ENCODE measurements around the gene TSHZ1.
A peak's percentile ranks its signal among the peaks of the same experiment; 100 is the strongest.

TSHZ1 gene

DNA sequence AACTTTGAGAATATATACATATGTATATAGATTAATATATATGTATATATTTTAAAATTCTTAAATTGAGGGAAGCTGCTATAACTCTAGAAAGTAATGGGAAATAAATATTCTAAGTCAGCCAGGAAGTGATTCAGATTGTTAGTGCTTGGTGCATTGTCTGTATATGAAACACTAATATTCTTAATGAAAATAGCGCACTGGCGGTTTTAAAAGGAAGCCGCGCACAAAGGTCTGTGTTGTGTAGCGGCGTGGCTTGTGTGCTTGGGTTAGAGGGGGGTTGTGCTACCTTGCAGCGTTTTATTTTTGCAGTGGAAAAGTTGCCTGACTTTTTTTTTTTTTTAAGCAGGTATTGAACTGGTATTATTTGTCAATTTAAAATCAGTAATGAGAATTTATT, 11.3 kb downstream of the TSHZ1 start:
- DNase-seq (ENCODE audit: low spot score): no peak

DNA sequence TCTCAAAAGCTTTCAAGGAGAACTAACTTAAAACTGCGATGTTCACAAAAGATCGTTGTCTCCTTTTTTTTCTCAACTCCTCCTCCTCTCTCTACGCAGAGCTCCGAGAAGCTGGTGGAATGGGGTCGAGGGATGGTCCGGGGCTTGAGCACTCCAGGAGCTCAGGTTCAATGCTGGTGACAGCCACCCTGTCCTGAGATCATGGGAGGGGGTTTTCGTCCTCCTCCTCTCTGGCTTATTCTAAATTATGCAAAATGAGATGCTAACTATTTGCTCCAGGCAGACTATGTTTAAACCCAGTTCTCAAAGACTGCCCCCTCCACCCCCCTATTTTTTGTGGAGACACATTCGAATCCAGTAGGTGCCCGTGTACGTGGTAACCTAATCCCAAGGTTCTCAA, 11.8 kb downstream of the TSHZ1 start:
- DNase-seq (ENCODE audit: low spot score): no peak

DNA sequence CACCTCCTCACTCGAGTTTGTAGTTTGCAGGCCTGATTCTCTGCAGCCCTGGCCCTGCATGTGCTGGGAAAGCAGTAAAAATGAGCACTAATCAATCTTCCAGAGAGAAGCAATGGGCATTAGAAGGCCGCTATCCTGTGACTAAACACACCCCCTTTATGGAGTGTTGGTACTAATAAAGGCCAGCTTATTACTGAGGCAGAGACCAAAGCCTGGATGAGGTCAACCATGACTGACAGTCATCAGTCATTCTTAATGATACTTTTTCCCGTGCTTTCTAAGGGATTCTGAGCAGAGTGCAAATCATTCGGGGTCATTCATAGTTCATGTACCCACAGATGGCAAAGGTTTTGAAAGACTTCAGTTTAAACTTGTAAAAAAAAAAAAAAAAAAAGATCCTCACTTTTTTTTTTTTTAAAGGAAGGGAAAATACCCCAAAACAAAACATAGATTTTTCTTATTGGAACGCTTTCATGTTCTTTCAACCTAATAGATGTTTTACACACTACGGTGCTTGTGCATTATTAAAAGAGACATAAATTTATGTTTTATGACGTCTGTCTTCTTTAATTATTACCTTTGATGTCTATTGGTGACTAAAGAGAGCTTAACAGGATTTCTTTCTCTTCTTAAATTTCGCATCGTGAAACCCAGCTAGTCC, 13.2 kb downstream of the TSHZ1 start:
- no peak for DNase-seq (ENCODE audit: low spot score)

DNA sequence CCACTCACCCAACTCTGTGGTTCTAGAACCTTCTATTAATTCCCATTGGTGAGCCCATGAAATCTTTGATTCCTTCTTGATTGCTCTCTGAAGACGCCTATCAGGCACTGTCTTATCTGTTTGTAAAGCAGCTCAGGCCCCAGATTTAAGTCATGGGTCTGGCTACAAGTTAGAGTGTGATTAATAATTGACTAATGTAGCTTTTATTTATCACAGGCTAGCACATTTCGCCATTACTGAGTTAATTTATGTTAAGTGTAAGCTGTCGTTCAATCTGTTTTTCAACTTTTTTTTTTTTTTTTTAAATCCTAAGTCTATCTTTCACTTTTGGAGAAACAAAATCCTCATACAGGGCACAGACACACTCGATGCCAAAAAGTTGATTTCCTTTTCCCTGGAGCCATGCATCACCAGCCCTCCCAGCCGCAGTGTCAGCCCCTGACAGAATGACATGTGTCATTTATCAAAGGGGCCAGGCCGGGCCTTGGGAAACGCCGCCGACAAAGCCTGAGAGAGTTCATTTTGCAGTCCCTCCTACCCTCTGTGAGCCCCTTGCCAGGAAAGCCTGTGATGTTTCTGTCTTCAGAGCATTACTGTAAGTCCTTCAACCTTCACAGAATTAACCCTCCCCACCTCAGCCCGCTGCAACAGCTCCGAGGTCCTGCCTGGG, 15.8 kb downstream of the TSHZ1 start:
- DNase-seq (ENCODE audit: low spot score): no peak

DNA sequence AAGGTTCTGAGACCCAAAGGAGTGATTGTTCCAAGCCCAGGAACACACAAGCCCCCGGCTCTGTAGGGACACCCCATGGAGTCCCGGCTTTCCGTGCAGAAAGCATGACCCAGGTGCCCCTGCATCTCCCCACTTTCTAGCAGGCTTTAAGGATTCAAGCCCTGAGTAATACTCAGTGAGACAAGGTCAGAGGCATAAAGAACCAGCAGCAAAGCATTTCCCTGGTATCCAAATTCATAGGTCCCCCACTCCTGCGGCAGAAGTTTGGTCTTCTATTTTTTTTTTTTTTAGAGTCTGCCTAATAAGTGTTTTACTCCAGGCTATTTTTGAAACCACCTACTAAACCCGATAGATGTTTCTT, 16.3 kb downstream of the TSHZ1 start:
- DNase-seq (ENCODE audit: low spot score): no peak

DNA sequence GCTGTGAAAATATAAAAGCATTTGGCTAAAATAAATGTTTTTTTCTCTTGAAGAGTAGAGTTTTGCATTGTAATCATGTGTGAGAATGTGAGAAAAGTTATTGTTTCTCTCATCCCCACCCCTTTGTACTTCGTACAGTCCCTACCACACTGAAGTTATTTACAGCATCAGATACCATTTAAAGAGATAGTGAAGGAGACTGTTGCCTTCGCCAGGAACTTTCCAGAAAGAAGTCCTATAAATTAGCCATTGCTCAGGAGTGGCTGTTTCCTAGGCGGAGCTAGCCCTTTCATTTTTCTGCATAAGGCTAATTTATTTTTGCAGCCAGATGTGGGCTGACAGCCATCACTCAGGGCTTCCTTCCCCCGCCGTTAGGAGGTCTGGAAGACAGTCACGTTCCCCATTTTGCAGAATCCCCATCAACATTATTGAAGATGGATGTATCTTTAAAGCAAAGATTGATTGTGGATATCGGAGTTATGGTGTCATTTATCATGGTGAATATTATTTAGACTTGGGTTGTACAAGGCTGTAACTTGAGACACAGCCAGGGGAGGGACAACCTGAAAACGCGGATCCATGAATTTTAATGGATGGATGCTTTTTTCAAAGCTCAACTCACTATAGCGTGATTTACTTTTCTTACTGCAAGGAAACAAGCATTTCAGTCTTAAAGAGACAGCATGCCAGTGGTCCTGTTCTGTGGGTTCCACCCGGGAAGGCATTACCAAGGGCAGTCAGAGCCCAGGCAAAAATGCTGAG, 17.1 kb downstream of the TSHZ1 start:
- no peak for DNase-seq (ENCODE audit: low spot score)

DNA sequence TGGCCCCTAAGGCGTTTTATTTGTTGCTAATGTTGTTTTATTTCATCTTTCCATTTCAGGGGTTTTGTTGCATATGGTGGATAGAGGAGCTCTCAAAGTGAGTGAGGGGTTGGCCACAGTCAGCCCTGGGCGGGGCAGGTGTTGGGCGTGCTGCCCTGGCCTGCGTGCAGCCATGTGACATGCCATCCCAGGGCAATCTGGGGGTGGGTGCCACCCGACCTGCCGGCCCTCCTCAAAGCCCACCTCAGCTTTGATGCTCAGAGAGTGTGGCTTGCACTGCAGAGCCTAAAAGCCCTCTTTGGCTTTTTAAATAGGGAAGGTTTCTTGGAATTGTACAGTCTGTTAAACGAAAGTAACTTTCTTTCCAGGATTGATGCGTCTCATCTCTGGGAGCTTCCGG, 18.4 kb downstream of the TSHZ1 start:
- DNase-seq (ENCODE audit: low spot score): no peak

DNA sequence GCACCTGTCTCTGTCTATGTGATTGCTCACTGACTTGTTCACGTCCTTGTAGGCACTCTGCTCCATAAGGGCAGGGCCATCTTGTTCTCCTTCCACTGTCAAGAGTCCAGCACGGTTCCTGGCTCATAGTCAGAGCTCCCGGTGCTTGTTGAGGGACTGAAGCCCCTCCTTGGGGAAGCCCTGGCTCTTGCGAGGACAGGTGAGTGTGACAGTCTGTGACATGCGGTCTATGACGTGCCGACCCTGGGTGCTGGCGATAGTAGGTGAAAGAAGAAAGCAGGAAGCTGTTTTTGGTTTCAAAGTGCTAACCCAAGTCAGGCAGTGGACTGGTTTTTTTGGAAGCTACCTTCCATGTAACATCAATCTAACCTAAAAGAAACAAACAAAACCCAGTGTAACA, 18.8 kb downstream of the TSHZ1 start:
- no peak for DNase-seq (ENCODE audit: low spot score)

DNA sequence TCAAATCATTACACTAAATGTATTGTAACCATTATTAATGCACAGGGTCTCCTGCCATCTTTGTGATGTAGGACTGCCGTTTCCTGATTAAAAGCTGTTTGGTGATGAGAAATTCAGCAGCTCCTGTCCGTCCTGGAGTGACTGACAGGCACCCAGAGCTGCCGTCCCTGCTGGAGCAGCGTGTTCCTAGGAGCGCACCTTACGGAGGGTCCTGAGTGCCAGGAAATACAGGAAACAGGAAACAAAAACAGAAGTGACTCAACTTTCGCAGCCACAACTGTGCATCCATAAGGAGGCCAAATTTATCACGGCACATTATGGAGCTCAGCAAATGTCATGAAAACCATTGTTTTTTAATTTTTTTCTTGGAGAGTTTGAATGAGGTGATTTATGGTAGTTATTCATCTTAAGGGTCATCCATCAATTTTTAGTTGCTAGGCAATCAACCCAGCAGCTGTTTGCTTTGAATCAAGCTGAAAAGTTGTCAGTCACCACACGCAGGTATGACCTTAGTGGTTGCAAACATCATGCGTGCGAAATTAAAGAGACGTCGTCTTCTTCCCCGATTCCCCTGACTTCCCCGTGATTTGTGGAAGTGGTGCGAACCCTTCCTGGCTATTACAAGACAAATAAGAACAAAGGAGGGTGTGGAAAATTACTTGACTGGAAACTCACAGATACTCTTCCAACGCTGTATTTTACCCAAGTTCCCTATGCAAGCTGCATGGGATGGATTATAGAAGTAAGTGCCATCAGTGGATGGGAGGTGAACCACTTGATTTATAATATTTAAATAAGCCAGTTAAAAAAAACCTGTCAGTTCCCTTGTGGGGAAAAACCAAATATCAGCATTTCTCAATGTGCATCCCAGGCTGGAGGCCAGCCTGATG, 19.8 kb downstream of the TSHZ1 start:
- no peak for DNase-seq (ENCODE audit: low spot score)

DNA sequence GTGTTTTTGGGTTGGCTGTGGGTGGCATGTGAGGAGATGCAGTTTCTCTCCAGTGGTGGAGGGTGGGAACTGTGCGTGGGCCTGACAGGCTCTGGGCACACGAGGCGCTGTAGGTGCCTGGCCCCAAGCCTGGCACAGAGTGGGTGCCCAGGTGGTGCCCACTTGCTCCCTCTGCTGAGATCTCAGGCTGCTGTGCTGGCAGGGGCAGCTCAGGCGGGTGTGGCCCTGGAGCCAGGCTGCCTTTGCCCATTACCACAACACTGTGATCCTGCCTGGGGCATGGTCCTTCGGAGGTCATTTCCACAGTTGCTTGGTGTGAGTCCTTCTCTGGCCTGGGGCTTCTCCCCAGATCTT, 20.4 kb downstream of the TSHZ1 start:
- DNase-seq (ENCODE audit: low spot score): no peak

DNA sequence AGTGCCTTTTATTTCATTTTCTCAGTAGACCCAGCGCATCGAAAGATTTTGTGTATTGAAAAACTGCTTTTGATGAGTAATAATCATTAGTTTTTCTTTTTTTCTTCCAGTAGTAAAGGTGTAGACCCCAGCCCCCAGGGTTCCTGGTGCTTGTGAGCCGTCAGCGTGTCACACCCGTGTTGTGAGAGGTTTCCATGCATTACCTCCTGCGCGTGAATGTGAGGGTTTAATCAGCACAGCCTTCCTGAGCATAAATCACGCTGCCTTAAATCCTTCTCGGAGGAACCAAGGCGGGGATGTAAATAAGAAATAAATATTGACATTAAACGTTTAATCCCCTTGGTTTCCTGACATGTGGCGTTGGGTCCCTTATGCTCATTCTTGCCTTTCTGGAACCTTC, 24.3 kb downstream of the TSHZ1 start:
- no peak for DNase-seq (ENCODE audit: low spot score)

DNA sequence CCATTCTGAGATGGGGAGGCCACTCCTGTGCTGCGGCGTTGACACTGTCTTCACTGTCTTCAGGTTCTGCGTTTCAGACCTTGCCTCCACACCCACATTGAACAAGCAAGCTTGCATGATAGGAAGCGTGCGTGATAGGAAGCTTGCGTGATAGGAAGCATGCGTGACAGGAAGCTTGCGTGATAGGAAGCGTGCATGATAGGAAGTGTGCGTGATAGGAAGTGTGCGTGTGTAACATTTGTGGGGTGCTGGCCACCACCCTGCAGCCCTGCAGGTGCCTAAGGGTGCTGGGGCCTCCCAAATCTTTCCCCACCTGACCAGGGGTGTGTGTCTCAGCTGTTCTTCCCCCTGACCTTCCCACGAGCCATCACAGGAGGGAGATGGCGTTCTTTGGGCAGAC, 25.3 kb downstream of the TSHZ1 start:
- no peak for DNase-seq (ENCODE audit: low spot score)

DNA sequence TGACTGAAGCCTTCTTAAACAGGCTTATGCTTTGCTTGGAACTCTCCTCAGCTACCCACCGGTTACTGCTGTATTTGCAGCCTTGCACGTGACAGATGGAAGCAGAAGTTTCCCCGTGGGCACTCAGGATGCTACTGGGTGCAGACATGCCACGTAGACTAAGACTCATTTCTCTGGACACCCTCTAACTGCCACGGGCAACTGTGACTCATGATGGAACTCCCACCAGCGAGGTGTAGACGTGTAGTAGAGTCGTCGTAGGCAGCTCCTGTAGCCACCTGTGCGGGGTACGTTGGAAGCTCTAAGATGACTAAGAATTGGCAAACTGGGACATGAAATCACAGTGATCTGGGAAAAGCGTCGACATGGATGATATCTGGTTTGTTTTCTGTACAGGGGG, 27.5 kb downstream of the TSHZ1 start:
- DNase-seq (ENCODE audit: low spot score): no peak

DNA sequence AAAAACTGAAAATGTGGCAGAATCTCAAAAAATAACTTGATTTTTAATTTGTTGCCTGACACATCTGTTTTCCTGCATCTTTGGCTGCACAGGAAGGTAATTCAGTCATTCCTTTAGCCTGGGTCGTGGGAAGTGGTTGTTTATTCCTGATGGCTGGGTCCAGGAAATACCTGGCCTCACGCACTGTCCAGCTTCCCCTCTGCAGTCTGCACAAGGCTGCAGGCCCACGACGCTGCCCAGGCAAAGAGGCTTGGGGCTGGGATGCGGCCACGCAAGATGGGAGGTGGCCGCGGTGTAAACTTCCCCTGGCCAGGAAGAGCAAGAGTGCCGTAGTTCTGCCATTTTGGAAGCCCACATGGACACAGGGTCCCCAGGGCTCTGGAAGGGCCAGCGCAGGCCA, 28.2 kb downstream of the TSHZ1 start:
- DNase-seq (ENCODE audit: low spot score): no peak

DNA sequence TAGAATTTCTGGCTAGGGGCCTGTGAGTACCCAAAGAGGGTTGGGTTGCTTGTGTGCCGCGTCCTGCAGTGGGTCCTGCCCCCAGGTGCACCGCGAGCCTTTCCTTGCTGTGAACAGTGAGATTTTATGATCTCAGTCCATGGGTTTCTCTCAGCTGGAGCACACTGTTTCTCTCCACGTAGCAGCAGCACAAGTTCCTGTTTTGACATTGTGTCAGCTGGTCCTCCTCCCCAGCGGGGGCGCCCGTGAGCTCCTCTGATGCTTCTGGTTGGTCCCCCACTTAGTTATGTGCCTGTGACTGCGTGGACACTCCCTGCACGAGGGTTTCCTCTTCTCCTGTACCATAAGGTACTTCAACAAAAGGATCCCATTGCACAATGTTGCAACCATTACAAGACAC, 29.8 kb downstream of the TSHZ1 start:
- no peak for DNase-seq (ENCODE audit: low spot score)

DNA sequence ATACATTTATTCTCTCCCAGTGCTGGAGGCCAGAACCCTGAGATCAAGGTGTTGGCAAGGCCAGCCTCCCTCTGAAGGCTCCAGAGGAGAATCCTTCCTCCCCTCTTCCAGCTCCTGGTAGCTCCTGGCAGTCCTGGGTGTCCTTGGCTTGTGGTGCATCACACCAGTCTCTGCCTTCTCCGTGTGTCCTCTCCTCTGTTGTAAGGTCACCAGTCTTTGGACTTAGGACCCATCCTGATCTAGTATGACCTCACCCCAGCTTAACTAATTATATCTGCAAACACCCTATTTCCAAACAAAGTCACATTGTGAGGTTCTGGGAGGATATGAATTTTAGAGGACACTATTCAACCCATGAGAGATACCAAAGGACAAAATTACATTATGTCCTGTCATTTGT, 31.1 kb downstream of the TSHZ1 start:
- DNase-seq (ENCODE audit: low spot score): no peak

DNA sequence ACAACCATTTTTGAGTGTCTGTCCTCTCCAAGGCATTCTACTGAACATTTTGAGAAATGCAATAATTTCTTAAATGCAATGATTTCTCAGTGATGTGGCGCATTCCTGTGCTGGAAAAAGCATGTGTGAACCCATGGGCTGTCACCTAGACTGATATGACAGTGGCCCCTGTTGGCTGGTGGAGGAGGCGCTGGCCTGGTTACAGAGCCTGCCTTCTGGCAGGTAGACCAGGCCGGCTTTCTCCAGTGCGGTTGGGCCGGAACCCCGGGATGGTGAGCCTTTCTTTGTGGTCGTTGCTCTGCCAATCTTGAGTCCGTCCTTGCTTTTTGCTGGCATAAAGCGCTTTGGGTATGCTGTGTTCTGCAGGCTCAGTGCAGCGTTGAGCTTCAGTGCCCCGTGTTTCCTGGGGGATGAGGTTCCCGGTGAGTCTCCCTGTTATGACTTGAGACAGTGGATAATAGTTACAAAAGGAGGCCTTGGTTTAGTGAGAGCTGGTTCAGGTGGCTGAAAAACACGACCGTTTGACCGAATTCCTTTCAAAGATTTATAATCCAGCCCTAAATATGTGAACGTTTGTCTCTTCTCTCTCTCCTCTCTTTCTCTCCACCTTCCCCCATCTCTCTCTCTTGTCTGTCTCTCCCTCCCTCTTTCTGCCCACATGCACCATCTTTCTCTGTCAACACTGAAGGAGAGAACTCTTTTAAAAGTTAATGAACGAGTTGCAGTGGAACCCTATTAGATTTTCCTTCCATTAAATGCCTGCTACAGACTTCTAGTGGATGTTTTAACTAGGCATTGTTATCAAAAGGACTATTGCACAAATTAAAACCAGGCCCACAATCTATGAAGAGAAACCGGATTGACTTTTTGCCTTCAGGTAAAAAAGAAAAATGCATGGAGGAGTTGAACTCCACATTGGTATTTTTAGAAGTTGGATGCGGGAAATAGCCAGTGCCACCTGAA, 34.0 kb downstream of the TSHZ1 start:
- peak; percentile 84 for DNase-seq (ENCODE audit: low spot score)

DNA sequence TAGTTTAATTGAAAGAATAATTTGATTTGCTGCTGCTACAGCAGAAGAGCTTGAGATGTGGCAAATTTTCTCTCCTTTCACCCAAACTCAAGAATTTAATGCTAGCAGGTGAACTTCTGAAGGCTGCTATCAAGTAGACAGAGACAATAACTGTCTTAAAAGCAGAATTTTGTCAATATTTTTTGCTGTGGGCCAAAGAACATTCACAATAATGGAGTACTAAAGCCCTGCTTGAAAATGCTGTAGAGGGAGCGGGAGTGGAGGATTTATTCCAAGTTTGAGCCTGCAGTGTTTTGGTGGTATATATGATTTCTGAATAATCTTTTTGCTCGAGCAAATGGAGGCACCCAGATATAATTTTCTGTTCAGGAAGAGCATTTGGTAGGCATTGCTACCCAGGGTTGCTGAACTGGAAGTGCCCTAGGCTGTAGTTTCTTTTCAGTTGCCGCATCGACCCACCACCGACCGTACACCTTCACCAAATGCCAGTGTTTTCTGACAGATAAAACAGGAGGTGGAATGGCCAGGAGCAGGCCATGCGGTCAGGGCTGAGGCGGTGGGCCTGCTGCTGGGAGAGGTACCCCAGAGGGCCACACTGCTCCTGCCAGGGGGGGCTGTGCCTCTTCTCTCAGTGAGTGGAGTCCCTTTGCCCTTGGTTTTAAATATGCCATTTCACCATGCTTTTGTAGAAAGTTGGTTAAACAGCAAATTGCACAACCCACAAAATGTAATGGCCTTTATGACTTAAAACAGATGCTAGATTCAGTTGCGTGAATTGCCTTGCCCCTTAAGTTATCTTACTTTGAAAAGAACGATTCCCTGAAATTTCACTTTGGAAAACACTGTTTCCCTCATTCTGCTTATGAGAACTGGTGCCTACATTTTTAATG, 36.4 kb downstream of the TSHZ1 start:
- DNase-seq (ENCODE audit: low spot score): peak; percentile 29

DNA sequence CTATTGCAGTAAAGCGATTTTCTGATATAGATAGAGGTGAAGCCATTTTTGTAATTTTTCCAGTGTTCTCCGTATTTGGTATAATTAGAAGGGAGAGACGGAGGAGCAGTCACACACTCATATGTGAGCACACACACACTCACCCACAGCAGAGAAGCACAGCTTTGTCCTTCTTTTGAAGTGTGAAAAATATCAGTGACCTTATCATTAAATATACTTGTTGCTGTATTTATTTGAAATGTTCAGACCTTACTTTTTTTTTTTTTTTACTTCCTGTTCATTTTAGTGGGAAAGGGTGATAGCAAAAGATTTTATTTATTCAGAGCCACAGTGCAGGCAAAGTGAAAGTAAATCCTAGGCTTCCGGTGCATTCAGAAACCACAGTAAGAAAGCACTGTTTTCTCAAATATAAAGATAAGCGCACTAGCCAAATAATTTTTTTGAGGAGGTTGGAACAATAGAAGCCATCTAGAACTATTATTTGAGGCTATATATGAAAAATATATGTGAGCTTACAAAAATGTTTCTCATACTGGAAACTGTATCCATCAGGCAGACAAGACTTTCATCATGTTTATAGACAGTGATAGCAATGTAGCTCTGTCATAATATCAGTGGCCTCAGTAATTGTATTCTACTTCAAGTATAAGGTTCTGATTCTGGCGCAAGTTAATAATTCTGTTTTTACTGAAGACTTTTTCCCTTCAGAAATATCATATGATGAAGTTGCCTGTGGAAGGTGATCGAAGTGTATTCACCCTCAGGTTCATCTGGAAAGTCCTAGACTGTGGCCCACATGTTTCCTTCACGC, 37.2 kb downstream of the TSHZ1 start:
- DNase-seq (ENCODE audit: low spot score): peak; percentile 53
